ENCODE data around the gene INSL3.

INSL3 gene, protein sequence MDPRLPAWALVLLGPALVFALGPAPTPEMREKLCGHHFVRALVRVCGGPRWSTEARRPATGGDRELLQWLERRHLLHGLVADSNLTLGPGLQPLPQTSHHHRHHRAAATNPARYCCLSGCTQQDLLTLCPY

DNA sequence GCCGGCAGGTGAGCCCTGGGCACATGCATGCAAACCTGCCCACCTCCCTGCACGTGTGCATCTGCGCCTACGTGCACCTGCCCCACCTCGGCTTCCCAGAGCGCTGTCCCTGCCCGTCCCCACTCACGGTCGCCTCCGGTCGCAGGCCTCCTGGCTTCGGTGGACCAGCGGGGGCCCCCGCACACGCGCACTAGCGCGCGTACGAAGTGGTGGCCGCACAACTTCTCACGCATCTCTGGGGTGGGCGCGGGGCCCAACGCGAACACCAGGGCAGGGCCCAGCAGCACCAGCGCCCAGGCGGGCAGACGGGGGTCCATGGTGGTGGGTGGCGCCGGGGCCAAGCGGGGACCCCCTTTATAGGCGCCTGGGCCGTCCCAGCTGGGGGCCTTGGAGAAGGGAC lies at the start of gene INSL3:
Gene INSL3, minus strand, starts transcription at position 330 of the 400 bp plus-strand sequence. Its CDS starts 13 bp downstream, at position 317.
- H3K4me3 ChIP-seq (ENCODE audit: low read length) = no peak within 1 kb of the TSS
- no peaks in the 10 kb centered on the region for H3K36me3 ChIP-seq (replicated peaks; ENCODE audit: insufficient read depth, low read length)
- H3K79me2 ChIP-seq (ENCODE audit: low read length) = no peaks in the 10 kb centered on the region
- H3K9me2 ChIP-seq (replicated peaks; ENCODE audit: insufficient read depth, low read length) = no peaks in the 10 kb centered on the region
- no peak for DNase-seq
- no peaks in the 10 kb centered on the region for H3K9me3 ChIP-seq (replicated peaks; ENCODE audit: insufficient read depth, low read length)
- no peak within 1 kb of the TSS for H3K4me2 ChIP-seq (ENCODE audit: low read depth, low read length)
- no peak within 1 kb of the TSS for H3K27ac ChIP-seq (ENCODE audit: low read length)
- no peaks in the 10 kb centered on the region for H4K20me1 ChIP-seq (ENCODE audit: insufficient read depth, low read length)
- H3K9ac ChIP-seq (ENCODE audit: low read length) = no peak within 1 kb of the TSS
- H2AFZ ChIP-seq (ENCODE audit: low read length) = no peak within 1 kb of the TSS
- no peaks in the 10 kb centered on the region for H3K4me1 ChIP-seq (ENCODE audit: low read length)
- H3K27me3 ChIP-seq (replicated peaks; ENCODE audit: insufficient read depth, low read length) = peaks cover 5% of the 10 kb centered on the region; the same call in 1 of the 2 replicates
- H3F3A ChIP-seq (ENCODE audit: insufficient read depth, low read length) = no peaks in the 10 kb centered on the region
- TF ChIP-seq EZH2phosphoT487 (IDR thresholded peaks at IDR 0.05; ENCODE audit: low read length) (no peak), EZH2 (optimal IDR thresholded peaks at IDR 0.05; ENCODE audit: low read depth, low read length) (no peak)
- TF ChIP-seq, protein P1, sequence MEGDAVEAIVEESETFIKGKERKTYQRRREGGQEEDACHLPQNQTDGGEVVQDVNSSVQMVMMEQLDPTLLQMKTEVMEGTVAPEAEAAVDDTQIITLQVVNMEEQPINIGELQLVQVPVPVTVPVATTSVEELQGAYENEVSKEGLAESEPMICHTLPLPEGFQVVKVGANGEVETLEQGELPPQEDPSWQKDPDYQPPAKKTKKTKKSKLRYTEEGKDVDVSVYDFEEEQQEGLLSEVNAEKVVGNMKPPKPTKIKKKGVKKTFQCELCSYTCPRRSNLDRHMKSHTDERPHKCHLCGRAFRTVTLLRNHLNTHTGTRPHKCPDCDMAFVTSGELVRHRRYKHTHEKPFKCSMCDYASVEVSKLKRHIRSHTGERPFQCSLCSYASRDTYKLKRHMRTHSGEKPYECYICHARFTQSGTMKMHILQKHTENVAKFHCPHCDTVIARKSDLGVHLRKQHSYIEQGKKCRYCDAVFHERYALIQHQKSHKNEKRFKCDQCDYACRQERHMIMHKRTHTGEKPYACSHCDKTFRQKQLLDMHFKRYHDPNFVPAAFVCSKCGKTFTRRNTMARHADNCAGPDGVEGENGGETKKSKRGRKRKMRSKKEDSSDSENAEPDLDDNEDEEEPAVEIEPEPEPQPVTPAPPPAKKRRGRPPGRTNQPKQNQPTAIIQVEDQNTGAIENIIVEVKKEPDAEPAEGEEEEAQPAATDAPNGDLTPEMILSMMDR (IDR thresholded peaks at IDR 0.05; ENCODE audit: low read length) = no peak

DNA sequence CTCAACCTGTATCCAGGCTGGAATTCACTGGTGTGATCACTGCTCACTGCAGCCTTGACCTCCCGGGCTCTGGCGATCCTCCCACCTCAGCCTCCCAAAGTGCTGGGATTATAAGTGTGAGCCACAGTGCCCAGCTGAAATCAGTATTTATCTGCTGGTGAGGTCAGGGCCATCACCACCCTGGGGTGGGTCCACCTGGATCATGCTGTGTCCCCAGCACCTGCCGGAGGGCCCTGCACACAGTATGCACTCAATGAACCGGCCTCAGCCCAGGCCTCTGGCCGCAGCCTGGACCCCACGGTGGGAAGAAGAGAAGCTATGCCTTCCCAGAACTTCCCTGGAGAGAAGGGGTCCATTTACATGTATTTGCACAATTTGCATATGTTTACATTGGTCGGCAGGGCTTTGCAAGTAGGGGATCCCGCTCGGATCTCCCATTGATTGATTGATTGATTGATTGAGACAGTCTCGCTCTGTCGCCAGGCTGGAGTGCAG lies 47.8 kb upstream of the INSL3 start:
- Histone ChIP-seq H4K20me1 (ENCODE audit: insufficient read depth, low read length) (peaks cover 4% of the 10 kb centered on the region; the same call in 1 of the 2 replicates), H3K4me3 (ENCODE audit: low read length) (no peak overlapping the region), H2AFZ (ENCODE audit: low read length) (no peak overlapping the region), H3K27me3 (replicated peaks; ENCODE audit: insufficient read depth, low read length) (peaks cover 60% of the 10 kb centered on the region), H3K9me2 (replicated peaks; ENCODE audit: insufficient read depth, low read length) (no peaks in the 10 kb centered on the region), H3K27ac (ENCODE audit: low read length) (no peak overlapping the region), H3K4me2 (ENCODE audit: low read depth, low read length) (no peak overlapping the region), H3K9ac (ENCODE audit: low read length) (no peak overlapping the region), H3F3A (ENCODE audit: insufficient read depth, low read length) (peaks cover 16% of the 10 kb centered on the region), H3K36me3 (replicated peaks; ENCODE audit: insufficient read depth, low read length) (no peaks in the 10 kb centered on the region), H3K4me1 (ENCODE audit: low read length) (no peaks in the 10 kb centered on the region), H3K9me3 (replicated peaks; ENCODE audit: insufficient read depth, low read length) (no peaks in the 10 kb centered on the region), H3K79me2 (ENCODE audit: low read length) (no peaks in the 10 kb centered on the region)
- TF ChIP-seq EZH2phosphoT487 (IDR thresholded peaks at IDR 0.05; ENCODE audit: low read length) = no peak
- TF ChIP-seq EZH2 (optimal IDR thresholded peaks at IDR 0.05; ENCODE audit: low read depth, low read length) = no peak
- TF ChIP-seq, protein P1 (IDR thresholded peaks at IDR 0.05; ENCODE audit: low read length) = no peak
- no peak for DNase-seq

DNA sequence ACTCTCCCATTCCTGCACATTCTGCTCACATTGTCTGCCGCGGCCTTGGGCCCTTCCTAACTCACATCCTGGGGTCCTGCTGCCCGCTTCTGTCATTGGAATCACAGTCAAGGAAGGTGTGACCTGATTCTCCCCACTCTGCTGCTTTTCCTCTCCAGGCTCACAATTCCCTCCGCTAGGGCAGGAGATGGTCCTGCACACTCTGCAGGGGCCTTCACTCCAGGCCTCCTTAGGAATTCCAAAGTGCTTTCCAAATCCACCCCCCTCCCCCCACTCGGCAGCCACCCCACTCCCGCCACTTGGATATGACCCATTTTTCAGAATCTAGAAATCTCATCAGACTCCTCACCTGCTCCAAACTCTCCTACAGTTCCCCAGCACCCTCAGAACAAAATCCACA lies 47.4 kb upstream of the INSL3 start:
- peaks cover 21% of the 10 kb centered on the region for H3F3A ChIP-seq (ENCODE audit: insufficient read depth, low read length)
- no peak for DNase-seq
- H2AFZ ChIP-seq (ENCODE audit: low read length) = no peak overlapping the region
- no peaks in the 10 kb centered on the region for H3K9me2 ChIP-seq (replicated peaks; ENCODE audit: insufficient read depth, low read length)
- H3K4me2 ChIP-seq (ENCODE audit: low read depth, low read length) = no peak overlapping the region
- no peaks in the 10 kb centered on the region for H3K4me1 ChIP-seq (ENCODE audit: low read length)
- H4K20me1 ChIP-seq (ENCODE audit: insufficient read depth, low read length) = peaks cover 7% of the 10 kb centered on the region; the same call in 1 of the 2 replicates
- no peaks in the 10 kb centered on the region for H3K79me2 ChIP-seq (ENCODE audit: low read length)
- TF ChIP-seq EZH2 (optimal IDR thresholded peaks at IDR 0.05; ENCODE audit: low read depth, low read length) (no peak), EZH2phosphoT487 (IDR thresholded peaks at IDR 0.05; ENCODE audit: low read length) (no peak)
- TF ChIP-seq, protein P1 (IDR thresholded peaks at IDR 0.05; ENCODE audit: low read length) = no peak
- no peaks in the 10 kb centered on the region for H3K9me3 ChIP-seq (replicated peaks; ENCODE audit: insufficient read depth, low read length)
- H3K27me3 ChIP-seq (replicated peaks; ENCODE audit: insufficient read depth, low read length) = peaks cover 57% of the 10 kb centered on the region
- H3K9ac ChIP-seq (ENCODE audit: low read length) = no peak overlapping the region
- H3K36me3 ChIP-seq (replicated peaks; ENCODE audit: insufficient read depth, low read length) = no peaks in the 10 kb centered on the region
- H3K4me3 ChIP-seq (ENCODE audit: low read length) = no peak overlapping the region
- H3K27ac ChIP-seq (ENCODE audit: low read length) = no peak overlapping the region
